BLaER1 treated with 17β-estradiol and CSF1 and Interleukin-3, amounts not matched to agents 10 nM and 100 nM (cell line): ENCODE data around the gene STRIP1.
"Not testable (repeated sequence)": the region's sequence is repeated elsewhere in the genome, so short reads cannot be mapped to it uniquely, and the experiment has no call there.

Experiments
- H3K27ac ChIP-seq, 11 experiments: shearing (Covaris generic); formaldehyde crosslinking; 2 replicates each; pipeline ENCODE4 v1.8.1; 2022
- H3K27me3 ChIP-seq, 11 experiments: shearing (Covaris generic); formaldehyde crosslinking; 2 replicates each; pipeline ENCODE4 v1.8.1; 2022
- H3K36me3 ChIP-seq, 11 experiments: shearing (Covaris generic); formaldehyde crosslinking; 2 replicates each; pipeline ENCODE4 v1.8.1; 2022
- H3K4me1 ChIP-seq, 10 experiments: shearing (Covaris generic); formaldehyde crosslinking; 2 replicates each; pipeline ENCODE4 v1.8.1; 2022
- H3K4me2 ChIP-seq, 11 experiments: shearing (Covaris generic); formaldehyde crosslinking; 2 replicates each; pipeline ENCODE4 v1.8.1; 2022
- H3K4me3 ChIP-seq, 10 experiments: shearing (Covaris generic); formaldehyde crosslinking; 2 replicates each; pipeline ENCODE4 v1.8.1; 2022
- H3K9ac ChIP-seq, 11 experiments: shearing (Covaris generic); formaldehyde crosslinking; 2 replicates each; pipeline ENCODE4 v1.8.1; 2022
- H3K9me3 ChIP-seq, 11 experiments: shearing (Covaris generic); formaldehyde crosslinking; replicated peaks in 1 of 11; 2 replicates each; pipeline ENCODE4 v1.8.1; 2022
- H4K20me1 ChIP-seq, 11 experiments: shearing (Covaris generic); formaldehyde crosslinking; 2 replicates each; pipeline ENCODE4 v1.8.1; 2022
- Cebpa-rat ChIP-seq, 11 experiments: shearing (Covaris generic); IDR thresholded peaks; 2 replicates each; pipeline ENCODE4 v1.8.1; 2022

STRIP1 gene

GRCh38 chr1:110070671-110071242 lies 36.3 kb downstream of the STRIP1 start, which contains the start of gene ALX3:
Gene ALX3, minus strand, starts transcription at chr1:110070672. Its CDS starts 60 bp downstream, at chr1:110070612.
- H3K36me3 ChIP-seq: no peaks in the 10 kb centered on the region
- peak within 1 kb of the TSS in 2 of 10 experiments; percentile 14 to 30; a peak in 2 of 20 replicates for H3K4me3 ChIP-seq
- H4K20me1 ChIP-seq: peaks cover 0 to 54% (median 45%) of the 10 kb centered on the region in 11 experiments; a peak in 18 of 22 replicates
- H3K27me3 ChIP-seq: peaks cover 74 to 99% (median 88%) of the 10 kb centered on the region in 11 experiments
- no peak within 1 kb of the TSS for H3K9ac ChIP-seq
- peak within 1 kb of the TSS in 8 of 11 experiments; percentile 24 to 45 (median 33); a peak in 6 of 22 replicates for H3K4me2 ChIP-seq
- peaks cover 0 to 12% (median 4%) of the 10 kb centered on the region in 10 experiments; a peak in 9 of 20 replicates for H3K4me1 ChIP-seq
- no peak for TF ChIP-seq Cebpa-rat (IDR thresholded peaks at IDR 0.05)
- H3K9me3 ChIP-seq: peaks cover 0 to 12% (median 0%) of the 10 kb centered on the region in 11 experiments; a peak in 4 of 22 replicates
- no peak within 1 kb of the TSS for H3K27ac ChIP-seq

- Histone ChIP-seq H3K4me2 (peak overlapping the region in 3 of 11 experiments; percentile 4 to 15 (median 9); a peak in 2 of 22 replicates), H3K4me1 (peaks cover 0 to 12% (median 4%) of the 10 kb centered on the region in 10 experiments; a peak in 9 of 20 replicates), H4K20me1 (peaks cover 0 to 23% (median 17%) of the 10 kb centered on the region in 11 experiments; a peak in 17 of 22 replicates), H3K4me3 (no peak overlapping the region), H3K9ac (no peak overlapping the region), H3K36me3 (no peaks in the 10 kb centered on the region), H3K9me3 (peaks cover 0 to 7% (median 0%) of the 10 kb centered on the region in 11 experiments; a peak in 2 of 22 replicates), H3K27ac (no peak overlapping the region), H3K27me3 (peaks cover 44 to 78% (median 58%) of the 10 kb centered on the region in 11 experiments)
- no peak for TF ChIP-seq Cebpa-rat (IDR thresholded peaks at IDR 0.05)
Measured at GRCh38 chr1:110074166-110074565, 39.7 kb downstream of the STRIP1 start.

DNA sequence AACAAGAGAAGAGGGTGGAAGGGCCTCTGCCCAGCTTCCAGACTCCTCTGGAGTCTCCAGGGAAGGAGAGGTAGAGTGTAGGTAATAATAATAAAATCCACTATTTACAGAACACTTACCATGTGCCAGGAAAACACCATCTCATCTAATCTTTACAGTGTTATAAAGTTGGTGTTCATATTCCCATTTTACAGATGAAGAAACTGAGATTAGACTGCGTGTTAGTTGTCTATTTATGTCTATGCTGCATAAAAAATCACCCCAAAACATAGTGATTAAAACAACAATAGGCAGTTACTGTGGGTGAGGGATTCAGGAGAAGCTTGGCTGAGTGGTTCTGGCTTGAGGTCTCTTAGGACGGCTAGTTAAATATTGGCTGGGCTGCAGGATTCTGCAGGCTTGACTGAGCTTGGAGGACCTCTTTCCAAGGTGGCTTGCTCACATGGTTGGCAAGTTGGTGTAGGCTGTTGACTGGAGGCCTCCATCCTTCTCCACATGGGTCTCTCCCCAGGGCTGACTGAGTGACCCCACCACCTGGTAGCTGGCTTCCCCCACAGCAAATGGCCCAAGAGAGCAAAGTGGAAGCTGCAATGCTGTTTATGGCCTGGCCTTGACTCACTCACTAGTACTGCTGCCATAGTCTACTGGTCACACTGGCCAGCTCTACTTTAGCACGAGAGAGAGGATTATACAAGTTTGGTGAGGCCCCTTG lies 42.5 kb downstream of the STRIP1 start:
- H3K9me3 ChIP-seq: no peaks in the 10 kb centered on the region
- H3K27ac ChIP-seq: no peak overlapping the region
- H3K4me2 ChIP-seq: no peak overlapping the region
- H4K20me1 ChIP-seq: no peaks in the 10 kb centered on the region; a peak in 3 of 22 replicates
- no peak overlapping the region for H3K4me3 ChIP-seq
- no peak overlapping the region for H3K9ac ChIP-seq
- no peaks in the 10 kb centered on the region for H3K36me3 ChIP-seq
- no peak for TF ChIP-seq Cebpa-rat (IDR thresholded peaks at IDR 0.05)
- peaks cover 31 to 69% (median 44%) of the 10 kb centered on the region in 11 experiments for H3K27me3 ChIP-seq
- peaks cover 0 to 7% (median 0%) of the 10 kb centered on the region in 10 experiments; a peak in 2 of 20 replicates for H3K4me1 ChIP-seq

DNA sequence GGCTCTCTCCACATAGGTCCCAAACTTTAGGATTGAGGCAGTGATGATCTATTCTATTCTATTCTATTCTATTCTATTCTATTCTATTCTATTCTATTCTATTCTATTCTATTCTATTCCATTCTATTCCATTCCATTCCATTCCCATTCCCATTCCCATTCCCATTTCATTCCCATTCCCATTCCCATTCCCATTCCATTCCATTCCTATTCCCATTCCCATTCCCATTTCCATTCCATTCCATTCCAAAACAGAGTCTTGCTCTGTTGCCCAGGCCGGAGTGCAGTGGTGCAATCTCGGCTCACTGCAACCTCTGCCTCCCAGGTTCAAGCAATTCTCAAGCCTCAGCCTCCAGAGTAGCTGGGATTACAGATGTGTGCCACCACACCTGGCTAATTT lies 45.6 kb downstream of the STRIP1 start:
- H3K4me3 ChIP-seq, H3K27ac ChIP-seq, H3K36me3 ChIP-seq, H3K9ac ChIP-seq, H3K4me2 ChIP-seq, H3K9me3 ChIP-seq: not testable (repeated sequence)
- Histone ChIP-seq H3K4me1 (peaks cover 13 to 22% (median 19%) of the 10 kb centered on the region in 10 experiments; a peak in 19 of 20 replicates), H3K27me3 (peaks cover 44 to 69% (median 48%) of the 10 kb centered on the region in 11 experiments), H4K20me1 (peaks cover 0 to 18% (median 9%) of the 10 kb centered on the region in 11 experiments; a peak in 13 of 22 replicates)

DNA sequence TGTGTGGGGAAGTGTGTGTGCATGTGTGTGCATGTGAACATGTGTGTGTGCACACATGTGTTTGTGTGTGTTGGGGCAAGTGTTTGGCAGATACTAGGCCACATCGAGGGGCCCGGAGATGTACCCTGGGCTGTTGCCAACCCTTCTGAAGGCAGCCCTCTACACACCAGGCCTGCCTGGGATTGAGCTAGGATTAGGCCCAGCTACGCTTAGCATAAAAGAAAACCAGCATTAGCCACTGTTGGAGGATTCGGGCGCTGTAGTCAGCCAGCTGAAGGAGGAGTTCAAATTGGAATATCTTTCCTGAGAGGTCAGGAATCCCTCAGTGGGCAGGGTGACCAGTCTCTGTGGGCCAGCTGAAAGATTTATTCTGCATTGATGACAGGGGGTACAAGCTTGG lies 46.6 kb downstream of the STRIP1 start:
- no peaks in the 10 kb centered on the region for H3K9me3 ChIP-seq
- peaks cover 0 to 22% (median 9%) of the 10 kb centered on the region in 11 experiments; a peak in 13 of 22 replicates for H4K20me1 ChIP-seq
- H3K27ac ChIP-seq: no peak overlapping the region
- no peaks in the 10 kb centered on the region for H3K36me3 ChIP-seq
- no peak overlapping the region for H3K4me3 ChIP-seq
- H3K9ac ChIP-seq: no peak overlapping the region
- H3K27me3 ChIP-seq: peaks cover 55 to 70% (median 58%) of the 10 kb centered on the region in 11 experiments
- H3K4me2 ChIP-seq: no peak overlapping the region
- peaks cover 13 to 23% (median 19%) of the 10 kb centered on the region in 10 experiments; a peak in 19 of 20 replicates for H3K4me1 ChIP-seq
- TF ChIP-seq Cebpa-rat (IDR thresholded peaks at IDR 0.05): no peak

- Histone ChIP-seq H3K4me3 (no peak overlapping the region), H3K27ac (no peak overlapping the region), H4K20me1 (peaks cover 0 to 26% (median 9%) of the 10 kb centered on the region in 11 experiments; a peak in 13 of 22 replicates), H3K27me3 (peaks cover 69 to 81% (median 71%) of the 10 kb centered on the region in 11 experiments), H3K9ac (no peak overlapping the region), H3K36me3 (no peaks in the 10 kb centered on the region), H3K9me3 (no peaks in the 10 kb centered on the region), H3K4me2 (no peak overlapping the region), H3K4me1 (peaks cover 13 to 23% (median 19%) of the 10 kb centered on the region in 10 experiments; a peak in 19 of 20 replicates)
- no peak for TF ChIP-seq Cebpa-rat (IDR thresholded peaks at IDR 0.05)
Measured at GRCh38 chr1:110082477-110082876, 48.1 kb downstream of the STRIP1 start.

DNA sequence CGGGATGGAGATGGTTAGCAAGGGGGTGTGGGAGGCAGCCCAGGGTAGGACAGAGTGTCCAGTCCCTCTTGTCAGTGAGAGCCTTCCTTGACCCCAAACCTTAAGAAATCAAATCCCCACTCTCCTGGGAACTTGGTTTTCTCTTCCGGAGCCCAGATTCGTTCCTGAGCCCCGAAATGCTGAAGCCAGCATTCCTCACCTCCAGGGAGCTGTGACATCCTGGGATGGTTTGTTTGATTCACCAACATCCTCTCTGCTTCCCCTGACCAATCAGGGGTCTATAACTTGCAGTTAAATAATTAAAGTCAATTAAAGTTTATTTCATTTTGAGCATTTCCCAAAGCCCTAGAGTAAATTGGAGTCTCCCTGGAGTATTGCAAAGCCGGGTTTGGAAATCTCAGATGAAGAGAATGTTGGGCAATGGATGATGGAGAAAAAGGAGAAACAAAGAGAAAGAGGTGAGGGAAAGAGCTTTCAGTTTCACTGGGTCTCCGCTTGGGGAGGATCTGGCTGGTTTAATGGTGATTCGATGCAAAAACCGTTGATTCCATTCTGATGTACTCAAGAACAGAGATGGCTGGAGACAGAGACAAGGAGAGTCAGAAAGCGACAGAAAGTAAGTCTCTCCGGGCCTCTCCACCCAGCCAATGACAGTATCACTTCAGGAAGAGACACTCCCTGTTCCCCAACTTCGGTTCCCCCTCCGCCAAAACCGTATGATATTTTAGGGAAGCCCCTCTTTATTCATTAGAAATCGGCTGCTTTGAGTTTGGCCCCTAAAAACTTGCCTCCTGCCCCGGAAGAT lies 48.8 kb downstream of the STRIP1 start:
- H3K36me3 ChIP-seq: no peaks in the 10 kb centered on the region
- peak overlapping the region; percentile 89 to 99 (median 97) for H3K4me2 ChIP-seq
- H4K20me1 ChIP-seq: peaks cover 0 to 26% (median 9%) of the 10 kb centered on the region in 11 experiments; a peak in 13 of 22 replicates
- H3K9ac ChIP-seq: peak overlapping the region in 9 of 11 experiments; percentile 32 to 69 (median 61); a peak in 10 of 22 replicates
- H3K4me3 ChIP-seq: peak overlapping the region; percentile 51 to 71 (median 60)
- peaks cover 15 to 27% (median 22%) of the 10 kb centered on the region in 10 experiments for H3K4me1 ChIP-seq
- peaks cover 69 to 82% (median 73%) of the 10 kb centered on the region in 11 experiments for H3K27me3 ChIP-seq
- peak in 2 of 11 experiments; percentile 18 to 57; a peak in 2 of 22 replicates for TF ChIP-seq Cebpa-rat (IDR thresholded peaks at IDR 0.05)
- no peaks in the 10 kb centered on the region for H3K9me3 ChIP-seq
- H3K27ac ChIP-seq: peak overlapping the region in 2 of 11 experiments; percentile 19 to 23; a peak in 2 of 22 replicates

DNA sequence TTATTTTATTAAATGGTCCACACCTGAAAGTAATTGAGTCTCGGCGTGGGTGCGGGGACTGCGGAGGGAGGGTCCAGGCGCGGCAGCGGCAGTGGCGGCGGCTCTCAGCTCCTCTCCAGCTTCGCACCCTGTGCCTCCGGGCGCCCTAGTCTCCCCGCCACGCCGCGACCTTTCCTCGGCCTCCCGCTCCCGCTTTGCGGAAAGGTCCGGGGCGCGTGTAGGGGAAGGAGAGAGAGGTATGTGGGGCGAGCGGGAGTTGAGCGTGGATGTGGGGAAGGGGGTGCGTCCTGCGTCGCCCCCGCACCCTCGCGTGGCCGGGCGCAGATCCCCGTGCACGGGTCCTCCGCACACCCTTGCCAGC lies 49.4 kb downstream of the STRIP1 start:
- H3K27me3 ChIP-seq: peaks cover 69 to 79% (median 73%) of the 10 kb centered on the region in 11 experiments
- no peaks in the 10 kb centered on the region for H3K36me3 ChIP-seq
- H3K9me3 ChIP-seq: no peaks in the 10 kb centered on the region
- H3K9ac ChIP-seq: peak overlapping the region; percentile 32 to 69 (median 55); a peak in 15 of 22 replicates
- peak overlapping the region; percentile 51 to 71 (median 60) for H3K4me3 ChIP-seq
- H4K20me1 ChIP-seq: peaks cover 0 to 26% (median 9%) of the 10 kb centered on the region in 11 experiments; a peak in 13 of 22 replicates
- no peak for TF ChIP-seq Cebpa-rat (IDR thresholded peaks at IDR 0.05)
- H3K27ac ChIP-seq: peak overlapping the region in 2 of 11 experiments; percentile 19 to 23; a peak in 3 of 22 replicates
- H3K4me1 ChIP-seq: peaks cover 20 to 33% (median 27%) of the 10 kb centered on the region in 10 experiments
- H3K4me2 ChIP-seq: peak overlapping the region; percentile 89 to 99 (median 97)
